ENCODE data around the gene GPRC5A.

The GPRC5A gene

DNA sequence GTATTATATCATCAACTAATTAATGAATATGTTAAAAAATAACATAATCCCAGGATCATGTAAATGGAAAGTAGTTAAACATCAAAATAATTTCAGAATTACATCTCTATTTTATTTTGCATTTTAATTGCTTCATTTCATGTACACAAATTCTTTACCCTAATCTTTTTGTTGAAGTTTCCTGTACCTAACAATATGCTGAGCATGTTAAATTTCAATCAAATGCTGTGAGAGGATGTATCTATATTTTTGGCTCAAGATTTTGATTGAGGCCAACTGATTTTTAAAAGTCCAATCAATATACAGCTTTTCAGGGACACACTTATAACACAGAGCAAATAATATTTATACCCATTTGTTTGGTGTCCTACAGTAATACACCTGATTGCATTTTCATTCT lies 54.2 kb downstream of the GPRC5A start:
- DNase-seq: no peak

DNA sequence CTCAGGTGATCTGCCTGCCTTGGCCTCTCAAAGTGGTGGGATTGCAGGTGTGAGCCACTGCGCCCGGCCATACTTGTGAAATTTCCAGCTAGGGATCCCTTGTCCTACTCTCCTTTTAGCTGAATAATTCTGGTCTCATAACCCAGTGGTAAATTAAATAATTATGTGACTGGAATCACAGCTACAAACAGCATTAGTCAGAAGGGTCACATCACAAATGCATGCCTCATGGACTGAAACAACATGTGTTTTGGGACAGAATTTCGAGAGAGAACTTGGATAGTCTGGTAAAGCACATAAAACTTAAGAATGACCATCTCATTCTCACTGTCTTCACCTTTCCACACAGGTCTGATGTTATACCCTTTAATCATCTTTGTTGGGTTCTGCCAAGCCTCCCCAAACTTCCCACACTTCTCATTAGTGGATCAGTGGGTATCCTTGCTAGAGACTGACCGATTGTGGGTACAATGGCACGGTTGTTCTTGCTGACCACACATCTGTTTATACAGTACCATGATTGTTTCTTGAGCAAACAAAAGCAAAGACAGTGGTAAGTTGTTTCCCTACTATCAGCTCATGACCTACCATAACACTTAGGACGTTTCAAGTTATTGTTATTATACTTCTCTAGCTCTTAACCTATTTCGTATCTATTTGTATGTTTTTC lies 55.5 kb downstream of the GPRC5A start:
- DNase-seq: no peak

DNA sequence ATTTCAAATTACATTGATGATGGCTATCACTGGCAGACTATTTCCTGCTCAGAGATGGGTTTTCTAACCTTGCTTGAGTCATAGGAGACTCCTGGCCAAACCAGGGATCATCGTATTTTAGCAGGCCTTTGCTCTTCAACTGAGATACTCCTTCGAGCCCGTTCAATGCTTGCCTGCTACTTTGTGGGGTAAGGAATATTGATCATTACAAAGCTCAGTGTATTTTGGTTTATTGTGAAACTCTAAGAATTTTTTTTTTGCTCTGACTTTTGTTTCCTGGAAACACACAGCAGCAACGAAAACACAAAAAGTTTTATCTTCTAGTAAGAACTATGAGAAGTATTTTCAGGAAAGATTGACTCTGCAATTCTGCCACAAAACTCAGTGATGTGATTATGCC lies 56.5 kb downstream of the GPRC5A start:
- DNase-seq: no peak

DNA sequence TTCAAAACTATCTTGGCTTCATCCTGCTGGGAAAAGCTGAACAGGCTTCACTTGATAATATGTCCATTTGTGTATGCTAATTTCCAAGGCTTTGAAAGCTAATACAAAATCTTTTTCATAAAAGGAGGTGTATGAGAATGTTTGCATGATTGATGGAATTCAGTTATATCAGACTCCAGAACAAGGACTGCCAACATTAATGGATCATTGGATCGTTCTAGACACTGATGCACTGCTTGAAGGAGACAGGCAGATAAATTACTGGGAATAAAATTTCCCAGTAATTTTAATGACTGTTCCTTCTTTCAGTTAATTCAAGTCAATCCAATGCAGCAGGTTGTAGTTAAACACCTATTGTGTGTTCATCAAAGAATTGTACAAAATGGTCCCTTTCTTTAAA lies 60.1 kb downstream of the GPRC5A start:
- no peak for DNase-seq

DNA sequence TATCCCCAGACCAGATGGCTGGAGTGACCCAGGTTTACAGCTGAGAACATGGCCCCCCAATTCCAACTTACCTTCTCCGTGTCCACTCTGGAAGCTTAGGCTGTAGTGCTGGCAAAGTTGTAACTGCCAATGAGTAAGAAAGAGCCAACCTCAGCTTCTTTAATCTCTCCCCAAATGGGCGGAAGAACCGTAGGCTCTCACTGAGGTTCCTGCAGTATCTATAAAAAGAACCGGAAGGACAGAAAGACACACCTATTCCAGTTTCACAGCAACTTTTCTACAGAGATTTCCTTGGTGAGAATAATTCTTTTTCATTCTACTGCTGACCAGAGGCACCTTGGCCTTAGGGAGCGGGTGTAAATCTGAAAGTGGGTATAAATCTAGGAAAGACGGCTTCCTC lies 60.7 kb downstream of the GPRC5A start, which contains the start of gene GPRC5D:
GPRC5D (minus strand) TSS at position 135 of the 400 bp plus-strand sequence. CDS start 1,786 bp downstream, outside the sequence.
- no peak for DNase-seq

DNA sequence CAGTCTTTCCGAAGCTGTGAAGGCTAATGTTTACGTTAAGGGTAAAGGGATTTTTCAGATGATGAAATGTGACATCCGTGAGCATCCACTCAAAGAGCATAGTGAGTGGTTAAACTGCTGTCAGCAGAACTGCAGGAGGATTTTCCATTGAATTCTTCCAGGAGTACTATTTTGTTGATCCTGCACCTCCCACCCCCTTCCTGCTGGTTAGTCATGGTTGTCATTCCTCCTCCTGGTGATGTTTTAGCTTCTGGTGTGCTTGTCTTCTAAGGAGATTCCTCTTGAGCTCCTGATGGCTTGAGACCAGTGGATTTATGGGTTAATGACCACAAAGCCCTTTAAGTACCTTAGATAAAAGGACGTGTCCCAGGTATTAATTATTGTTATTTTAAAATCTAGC lies 63.0 kb downstream of the GPRC5A start:
- DNase-seq: no peak

DNA sequence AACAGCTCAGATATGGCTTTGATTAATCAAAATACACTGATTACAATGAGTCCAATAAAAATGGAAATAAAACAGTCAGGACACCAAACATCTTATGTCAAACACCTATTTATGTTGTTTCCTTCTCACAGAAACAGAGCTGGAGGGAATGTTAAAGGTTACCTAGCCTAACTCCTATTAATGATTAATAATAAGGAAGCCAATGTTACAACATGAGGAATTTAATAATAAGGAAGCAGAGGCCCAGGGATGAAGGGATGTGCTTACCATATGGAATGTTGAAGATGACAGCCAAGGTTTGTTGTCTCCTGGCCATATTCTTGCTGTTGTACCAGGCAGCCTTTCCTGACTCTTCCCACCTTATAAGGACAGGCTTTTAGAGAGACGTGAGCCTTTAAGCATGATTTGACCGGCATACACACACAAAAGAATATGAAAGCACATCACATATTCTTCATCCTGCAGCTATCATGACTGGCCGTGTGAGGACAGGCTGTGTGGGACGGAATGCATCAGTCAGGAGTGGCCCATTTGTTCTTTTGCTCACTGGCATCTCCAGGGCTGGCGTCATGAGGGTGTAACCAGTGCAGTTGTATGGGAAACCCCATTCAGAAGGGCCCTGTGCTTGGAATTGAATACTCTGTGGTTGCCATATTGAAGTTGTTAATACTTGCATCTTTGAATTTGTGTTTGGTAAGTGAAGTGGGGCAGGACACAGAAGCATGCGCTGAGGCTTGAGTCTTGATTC lies 63.7 kb downstream of the GPRC5A start:
- DNase-seq: no peak

DNA sequence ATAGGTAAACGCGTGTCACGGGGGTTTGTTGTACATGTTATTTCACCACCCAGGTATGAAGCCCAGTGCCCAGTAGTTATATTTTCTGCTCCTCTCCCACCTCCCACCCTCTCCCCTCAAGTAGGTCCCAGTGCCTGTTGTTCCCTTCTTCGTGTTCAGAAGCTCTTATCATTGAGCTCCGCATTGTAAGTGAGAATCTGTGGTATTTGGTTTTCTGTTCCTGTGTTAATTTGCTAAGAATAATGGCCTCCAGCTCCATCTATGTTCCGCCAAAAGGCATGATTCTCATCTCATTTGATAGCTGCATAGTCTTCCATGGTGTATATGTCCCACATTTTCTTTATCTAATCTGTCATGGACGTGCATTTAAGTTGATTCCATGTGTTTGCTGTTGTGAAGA lies 67.5 kb downstream of the GPRC5A start:
- no peak for DNase-seq

DNA sequence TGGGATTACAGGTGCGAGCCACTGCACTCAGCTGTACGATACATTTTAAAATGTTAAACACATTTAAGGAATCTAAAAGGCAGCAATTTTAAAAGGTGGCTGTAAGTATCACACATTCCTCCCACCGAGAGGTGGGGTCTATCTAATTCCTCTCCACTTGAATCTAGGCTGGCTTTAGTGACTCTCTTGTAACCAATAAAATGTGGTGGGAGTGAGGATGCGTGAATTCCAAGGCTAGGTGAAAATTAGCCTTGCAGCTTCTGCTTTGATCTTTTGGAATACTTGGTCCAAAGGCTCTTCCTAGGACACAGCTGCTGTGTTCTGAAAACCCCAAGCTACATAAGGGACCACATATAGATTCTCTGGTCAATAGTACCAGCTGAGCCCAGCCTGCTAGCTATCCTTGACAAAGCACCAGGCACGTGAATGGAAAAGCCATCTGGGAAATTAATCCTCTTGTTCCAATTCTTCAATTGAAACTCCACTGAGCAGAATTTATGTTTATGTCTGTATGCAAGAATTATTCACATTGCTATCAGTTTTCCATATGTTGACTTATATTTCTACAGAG lies 69.4 kb downstream of the GPRC5A start:
- no peak for DNase-seq

DNA sequence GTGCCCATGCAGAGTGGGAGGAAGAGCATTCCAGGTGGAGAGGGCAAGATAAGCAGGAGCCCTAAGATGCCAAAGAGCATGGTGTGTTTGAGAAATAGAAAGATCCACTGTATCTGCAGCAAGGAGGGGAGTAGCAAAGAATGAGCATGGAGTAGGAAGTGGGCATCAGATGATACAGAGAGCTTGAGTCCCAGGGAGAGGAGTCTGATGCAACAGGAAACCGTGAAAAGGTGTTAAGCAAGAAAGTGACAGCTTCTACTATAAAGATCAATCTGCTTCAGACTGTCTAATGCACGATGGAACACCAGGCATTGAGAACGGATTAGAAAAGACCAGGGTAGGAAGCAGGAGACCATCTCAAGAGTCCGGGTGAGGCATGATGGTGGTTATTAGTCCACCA lies 72.9 kb downstream of the GPRC5A start:
- DNase-seq: no peak

DNA sequence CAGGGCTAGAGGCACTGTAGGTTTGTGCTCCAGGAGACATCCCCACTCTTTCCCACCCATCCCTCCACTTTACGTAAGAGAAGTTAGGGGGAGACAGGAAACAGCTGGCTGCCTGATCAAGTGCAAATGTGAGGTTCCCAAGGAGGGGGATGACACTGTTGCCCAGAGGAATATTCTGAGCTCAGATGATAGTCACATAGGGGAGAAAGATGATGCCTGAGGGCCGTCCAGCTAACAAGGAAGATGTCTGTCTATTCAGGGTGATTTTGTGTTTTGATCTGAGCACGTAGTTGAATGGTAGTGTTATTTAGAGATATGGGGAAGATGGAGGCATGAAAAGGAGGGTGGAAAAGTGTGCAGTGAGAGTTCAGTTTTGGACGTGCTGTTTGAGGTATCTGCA lies 74.5 kb downstream of the GPRC5A start:
- no peak for DNase-seq

All from stimulated activated CD4-positive, alpha-beta T cell treated with anti-CD3 and anti-CD28 coated beads, Interleukin-4, amount 100 ng/mL, for 1 hour (primary cell).